GM18508 (cell line): Measurements from ENCODE around the gene ENTPD8.

ENCODE experiments used
- ATAC-seq: cut with Tn5 transposase; IDR thresholded peaks from one replicate; pipeline ENCODE4 v1.9.1; 2021; ENCODE audit warnings: moderate number of reproducible peaks; ENCODE audit not compliant: insufficient read depth, unreplicated experiment

ENTPD8 gene

GRCh38 chr9:137441289-137441934 lies at the start of gene ENTPD8:
ENTPD8 (minus strand) TSS chr9:137441357; CDS start chr9:137438285, 3,072 bp downstream.
- ATAC-seq: no peak

GRCh38 chr9:137490532-137491186 lies 49.5 kb upstream of the ENTPD8 start:
- no peak for ATAC-seq

DNA sequence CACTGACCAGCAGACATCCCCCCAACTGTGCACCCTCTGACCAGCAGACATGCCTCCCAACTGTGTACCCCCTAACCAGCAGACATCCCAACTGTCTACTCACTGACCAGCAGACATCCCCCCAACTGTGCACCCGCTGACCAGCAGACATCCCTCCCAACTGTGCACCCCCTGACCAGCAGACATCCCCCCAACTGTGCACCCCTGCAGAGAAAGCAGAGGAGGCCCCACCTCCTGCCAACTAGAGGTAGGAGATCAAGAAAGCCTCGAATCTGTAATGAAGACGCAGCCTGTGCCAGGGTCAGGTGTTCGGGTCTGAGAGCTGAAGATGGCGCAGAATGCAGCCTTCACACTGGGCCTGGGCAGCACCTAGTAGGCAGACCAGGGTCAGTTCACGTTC lies 47.7 kb upstream of the ENTPD8 start:
- ATAC-seq: no peak

- ATAC-seq: no peak
Observed at GRCh38 chr9:137488327-137488653, 47.1 kb upstream of the ENTPD8 start.

GRCh38 chr9:137487454-137488326 lies 46.5 kb upstream of the ENTPD8 start:
- no peak for ATAC-seq

DNA sequence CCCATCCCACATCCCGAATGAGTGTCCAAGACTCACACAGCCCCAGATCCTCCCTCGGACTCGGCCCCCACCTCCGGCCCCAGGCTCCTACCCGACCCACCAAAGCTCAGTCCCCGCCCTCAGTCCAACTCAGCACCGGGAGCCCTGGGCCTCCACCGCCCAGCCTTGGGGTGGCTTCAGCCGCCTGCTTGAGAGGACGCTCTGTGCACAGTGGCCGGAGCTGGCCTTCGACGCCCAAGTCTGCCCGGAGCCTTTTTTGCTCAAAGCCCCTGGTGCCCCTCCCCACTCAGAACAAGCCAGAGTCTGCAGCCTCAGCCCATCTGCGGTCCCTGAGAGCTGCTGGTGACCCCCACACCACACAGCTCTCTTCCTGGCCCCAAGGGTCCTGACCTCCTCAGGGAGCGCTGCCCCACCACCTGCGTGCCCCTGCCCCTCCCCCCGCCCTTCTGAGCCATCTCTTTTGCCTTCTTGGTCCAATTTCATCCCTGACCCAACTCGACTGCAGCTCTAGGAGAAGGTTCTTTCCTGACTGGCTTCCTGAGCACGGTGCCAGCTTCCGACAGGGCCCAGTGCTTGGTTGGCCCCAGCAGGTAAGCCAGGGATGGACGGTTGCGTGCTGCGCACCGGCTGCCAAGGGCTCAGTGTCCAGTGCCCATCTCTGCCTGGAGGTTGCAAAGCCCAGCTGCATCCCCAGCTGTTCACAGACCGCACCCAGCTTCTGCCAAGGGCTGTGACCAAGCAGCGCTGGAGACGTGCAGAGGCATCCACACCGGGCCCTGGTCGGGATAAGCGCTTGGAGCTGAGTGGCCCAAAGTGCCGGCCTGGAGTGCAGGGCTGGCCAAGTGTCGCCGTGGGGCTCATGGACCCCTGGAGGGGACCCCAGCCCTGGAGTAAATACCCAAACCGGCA lies 45.6 kb upstream of the ENTPD8 start:
- no peak for ATAC-seq

DNA sequence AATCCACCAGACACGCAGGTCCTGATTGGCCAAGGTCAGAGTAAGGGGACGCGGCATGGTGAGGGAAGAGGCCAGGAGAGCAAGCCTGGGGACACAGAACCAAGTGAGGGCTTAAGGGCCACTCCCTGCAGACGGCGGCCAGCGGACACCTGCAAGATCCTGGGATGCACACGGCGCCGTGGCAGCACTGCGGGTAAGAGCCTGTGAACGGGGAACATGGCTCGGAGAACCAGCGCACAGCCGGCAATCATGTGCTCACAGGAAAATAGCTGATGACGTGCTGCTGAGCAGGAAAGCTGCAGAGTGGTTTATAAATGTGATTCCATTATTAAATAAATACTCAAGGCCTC lies 45.0 kb upstream of the ENTPD8 start:
- ATAC-seq: no peak

GRCh38 chr9:137485343-137486140 lies 44.4 kb upstream of the ENTPD8 start:
- ATAC-seq: no peak

GRCh38 chr9:137484551-137485315 lies 43.6 kb upstream of the ENTPD8 start:
- no peak for ATAC-seq

DNA sequence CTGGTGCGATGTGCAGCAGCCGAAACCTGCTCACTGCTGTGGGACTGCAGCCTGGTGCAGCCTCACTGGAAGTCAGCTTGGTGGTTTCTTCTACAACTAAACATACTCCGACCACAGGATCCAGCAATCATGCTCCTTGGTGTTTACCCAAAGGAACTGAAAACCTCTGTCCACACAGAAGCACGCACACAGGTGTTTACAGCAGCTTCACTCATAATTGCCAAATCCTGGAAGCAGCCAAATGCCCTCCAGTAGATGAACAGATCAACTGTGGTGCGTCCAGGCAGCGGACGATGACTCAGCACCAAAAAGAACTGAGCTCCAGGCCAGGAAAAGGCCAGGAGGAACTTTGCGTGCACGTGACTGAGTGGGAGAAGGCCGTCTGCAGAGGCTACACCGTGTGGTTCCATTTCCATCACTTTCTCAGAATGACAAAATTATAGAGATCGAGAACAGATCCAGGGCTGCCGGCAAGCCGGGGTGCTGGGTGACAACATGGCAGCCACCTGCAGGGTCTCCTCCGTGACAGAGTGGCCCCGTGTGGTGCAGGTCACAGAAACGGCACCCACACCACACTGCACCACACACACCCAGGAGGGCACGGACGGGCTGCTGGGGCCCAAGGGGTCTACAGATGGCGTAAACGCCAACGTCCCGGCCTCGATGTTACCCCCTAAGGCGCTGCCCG lies 41.1 kb upstream of the ENTPD8 start:
- ATAC-seq: no peak

- ATAC-seq: no peak
Observed at GRCh38 chr9:137480686-137481683, 39.8 kb upstream of the ENTPD8 start.

DNA sequence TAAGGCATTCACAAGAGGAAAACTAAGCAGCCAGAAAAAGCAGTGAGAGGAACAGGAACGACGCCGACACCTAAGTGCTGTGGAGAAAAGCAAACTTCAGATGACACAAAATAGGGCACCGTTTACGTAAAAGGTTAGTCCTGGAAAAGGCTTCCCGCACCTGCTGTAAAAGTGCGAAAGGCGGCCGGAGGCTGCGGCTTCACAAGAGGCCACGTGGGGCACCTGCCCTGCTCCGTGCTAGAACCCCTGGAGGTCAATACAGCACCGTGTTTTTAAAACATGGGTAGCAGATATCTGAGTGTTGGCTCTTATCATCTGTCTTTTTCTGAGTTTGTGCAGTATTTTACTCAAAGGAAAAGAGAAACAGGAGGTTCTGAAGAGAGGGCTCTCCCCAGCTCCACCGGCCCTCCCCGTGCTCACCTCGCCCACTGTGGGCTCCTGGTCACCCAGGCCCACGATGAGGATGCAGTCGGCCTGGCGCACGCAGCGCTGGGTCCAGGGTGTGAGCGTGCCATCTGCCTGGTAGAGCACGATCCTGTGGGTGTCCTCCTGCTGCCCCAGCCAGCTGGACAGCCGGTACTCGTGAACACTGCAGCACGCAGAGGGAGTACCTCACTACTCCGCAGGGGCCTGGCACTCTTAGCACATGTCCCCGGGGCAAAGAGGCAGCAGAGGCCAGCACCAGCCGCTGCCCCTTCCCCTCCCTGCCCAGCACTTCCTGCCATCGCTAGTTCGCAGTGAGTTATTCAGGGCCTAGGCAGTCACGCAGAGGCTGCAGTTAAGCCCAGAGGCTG lies 38.9 kb upstream of the ENTPD8 start:
- no peak for ATAC-seq

DNA sequence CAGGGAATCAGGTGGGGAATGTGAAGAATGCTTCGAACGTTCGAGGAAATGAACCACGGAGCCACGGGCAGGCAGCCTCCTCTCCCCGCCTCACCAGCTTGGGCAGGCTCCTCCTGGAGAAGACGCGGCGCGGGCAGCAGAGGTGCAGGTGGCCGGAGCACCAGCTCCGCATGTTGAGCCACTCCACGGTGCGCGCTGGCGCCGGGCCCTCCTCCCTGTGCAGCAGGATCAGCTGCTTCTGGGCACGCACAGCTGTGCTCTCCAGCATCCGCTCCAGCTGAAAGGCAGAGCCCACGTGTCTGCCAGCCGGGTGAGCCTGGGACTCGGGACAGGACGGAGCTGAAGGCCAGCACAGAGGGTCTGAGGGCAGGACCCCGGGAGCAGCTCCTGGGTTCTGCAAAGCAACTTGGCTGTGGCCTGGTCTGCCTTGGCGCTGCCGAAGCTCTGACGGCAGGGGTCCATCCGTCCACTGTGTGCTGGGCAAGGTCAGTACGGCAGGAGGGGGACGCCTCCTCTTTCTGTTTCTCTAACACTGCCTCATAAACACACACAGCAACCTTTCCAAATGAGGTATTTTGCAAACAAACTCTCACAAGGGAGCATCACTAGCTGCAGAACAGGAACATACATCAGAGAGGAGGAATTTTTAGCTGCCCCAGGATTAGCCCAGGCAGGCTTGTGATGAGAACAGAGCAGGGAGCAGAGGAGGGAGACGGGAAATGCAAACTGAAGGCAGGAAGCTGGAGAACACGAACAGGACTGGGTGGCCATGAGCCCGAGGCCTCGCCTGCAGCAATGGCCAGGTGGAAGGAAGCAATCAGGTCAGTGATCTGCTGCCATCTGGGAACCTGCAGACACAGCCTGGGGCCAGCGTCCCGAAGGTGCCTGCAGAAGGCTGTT lies 38.1 kb upstream of the ENTPD8 start:
- no peak for ATAC-seq

- no peak for ATAC-seq
Observed at GRCh38 chr9:137478613-137478961, 37.4 kb upstream of the ENTPD8 start.

- ATAC-seq: no peak
Observed at GRCh38 chr9:137477778-137478612, 36.8 kb upstream of the ENTPD8 start.
